Activated CD8-positive, alpha-beta memory T cell treated with anti-CD3 and anti-CD28 coated beads, Interleukin-2, amount 50 U/mL, for 48 hours (primary cell): ENCODE data around the gene IL20RA.
"Not testable (repeated sequence)": the region's sequence is repeated elsewhere in the genome, so short reads cannot be mapped to it uniquely, and the experiment has no call there.

Experiments used
- DNase-seq: peaks from one replicate; pipeline ENCODE4 v3.0.0-alpha.2; 2020

The IL20RA gene, protein sequence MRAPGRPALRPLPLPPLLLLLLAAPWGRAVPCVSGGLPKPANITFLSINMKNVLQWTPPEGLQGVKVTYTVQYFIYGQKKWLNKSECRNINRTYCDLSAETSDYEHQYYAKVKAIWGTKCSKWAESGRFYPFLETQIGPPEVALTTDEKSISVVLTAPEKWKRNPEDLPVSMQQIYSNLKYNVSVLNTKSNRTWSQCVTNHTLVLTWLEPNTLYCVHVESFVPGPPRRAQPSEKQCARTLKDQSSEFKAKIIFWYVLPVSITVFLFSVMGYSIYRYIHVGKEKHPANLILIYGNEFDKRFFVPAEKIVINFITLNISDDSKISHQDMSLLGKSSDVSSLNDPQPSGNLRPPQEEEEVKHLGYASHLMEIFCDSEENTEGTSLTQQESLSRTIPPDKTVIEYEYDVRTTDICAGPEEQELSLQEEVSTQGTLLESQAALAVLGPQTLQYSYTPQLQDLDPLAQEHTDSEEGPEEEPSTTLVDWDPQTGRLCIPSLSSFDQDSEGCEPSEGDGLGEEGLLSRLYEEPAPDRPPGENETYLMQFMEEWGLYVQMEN

GRCh38 chr6:137044366-137045221 is at the start of gene IL20RA:
Gene IL20RA (minus strand): TSS chr6:137044965. CDS start chr6:137044728, 237 bp downstream.
- DNase-seq: no peak

GRCh38 chr6:137093183-137094069 is 48.7 kb upstream of the IL20RA start:
- no peak for DNase-seq

DNA sequence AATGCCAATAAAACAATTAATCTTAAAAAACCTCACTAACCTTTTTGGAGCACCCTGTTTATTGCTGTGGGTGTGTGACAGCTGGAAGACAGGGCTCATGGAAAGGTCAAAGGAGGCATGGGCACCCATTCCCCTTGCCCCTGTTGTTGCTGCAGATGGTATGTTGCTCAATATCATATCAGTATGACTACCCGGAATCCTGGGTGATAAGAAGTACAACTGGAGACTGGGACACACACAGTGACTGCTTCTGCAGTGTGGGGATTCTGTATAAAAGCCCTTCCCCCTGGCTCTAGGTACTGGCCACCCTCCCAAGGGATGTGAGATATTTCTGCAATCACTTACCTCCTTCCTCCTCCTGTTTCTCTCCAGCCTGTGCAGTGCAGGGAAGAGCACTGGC is 47.3 kb upstream of the IL20RA start:
- no peak for DNase-seq

DNA sequence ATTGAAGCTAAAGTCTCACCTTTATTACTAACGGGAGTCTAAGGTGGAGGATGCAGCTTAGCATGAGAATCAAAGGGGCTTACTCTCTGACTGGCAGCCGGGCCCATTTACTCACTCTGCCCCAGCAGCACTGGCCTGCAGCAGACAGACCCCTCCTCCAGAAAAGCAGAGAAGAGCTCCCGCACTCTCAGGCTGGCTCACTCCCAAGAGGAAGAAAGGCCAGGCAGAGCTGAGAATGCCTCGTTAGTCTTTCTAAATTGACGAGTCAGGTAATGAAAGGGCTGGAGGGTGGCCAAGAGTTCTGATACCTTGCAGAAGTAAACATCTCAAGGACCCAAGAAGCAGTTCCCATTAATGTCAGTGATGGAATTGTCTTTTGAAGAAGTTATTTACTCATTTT is 44.5 kb upstream of the IL20RA start:
- DNase-seq: no peak

GRCh38 chr6:137087902-137088301 is 43.1 kb upstream of the IL20RA start:
- no peak for DNase-seq

- no peak for DNase-seq
Measured at GRCh38 chr6:137086031-137086430, 41.3 kb upstream of the IL20RA start.

- DNase-seq: no peak
Measured at GRCh38 chr6:137084865-137085617, 40.3 kb upstream of the IL20RA start.

GRCh38 chr6:137084090-137084489 is 39.3 kb upstream of the IL20RA start:
- no peak for DNase-seq

- no peak for DNase-seq
Measured at GRCh38 chr6:137081997-137082396, 37.2 kb upstream of the IL20RA start.

DNA sequence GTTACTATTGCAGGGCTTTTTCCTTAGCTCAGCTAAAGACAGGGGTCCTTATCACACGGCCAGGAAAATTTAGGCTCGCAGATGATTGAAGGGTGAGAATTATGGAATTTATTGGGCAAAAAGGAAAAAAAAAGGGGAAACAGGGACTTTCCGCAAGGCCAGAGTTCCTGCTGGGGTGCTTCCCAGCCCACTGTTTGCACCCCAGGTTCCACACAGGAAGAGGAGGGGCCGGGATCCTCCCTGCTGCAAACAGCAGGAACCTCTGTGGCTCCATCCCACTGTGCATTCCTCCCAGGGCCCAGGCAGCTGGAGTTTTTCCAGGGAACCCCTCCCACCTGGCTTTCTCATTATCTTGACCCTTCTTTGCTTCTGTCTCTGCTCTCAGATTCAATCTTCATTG is 35.9 kb upstream of the IL20RA start:
- no peak for DNase-seq

DNA sequence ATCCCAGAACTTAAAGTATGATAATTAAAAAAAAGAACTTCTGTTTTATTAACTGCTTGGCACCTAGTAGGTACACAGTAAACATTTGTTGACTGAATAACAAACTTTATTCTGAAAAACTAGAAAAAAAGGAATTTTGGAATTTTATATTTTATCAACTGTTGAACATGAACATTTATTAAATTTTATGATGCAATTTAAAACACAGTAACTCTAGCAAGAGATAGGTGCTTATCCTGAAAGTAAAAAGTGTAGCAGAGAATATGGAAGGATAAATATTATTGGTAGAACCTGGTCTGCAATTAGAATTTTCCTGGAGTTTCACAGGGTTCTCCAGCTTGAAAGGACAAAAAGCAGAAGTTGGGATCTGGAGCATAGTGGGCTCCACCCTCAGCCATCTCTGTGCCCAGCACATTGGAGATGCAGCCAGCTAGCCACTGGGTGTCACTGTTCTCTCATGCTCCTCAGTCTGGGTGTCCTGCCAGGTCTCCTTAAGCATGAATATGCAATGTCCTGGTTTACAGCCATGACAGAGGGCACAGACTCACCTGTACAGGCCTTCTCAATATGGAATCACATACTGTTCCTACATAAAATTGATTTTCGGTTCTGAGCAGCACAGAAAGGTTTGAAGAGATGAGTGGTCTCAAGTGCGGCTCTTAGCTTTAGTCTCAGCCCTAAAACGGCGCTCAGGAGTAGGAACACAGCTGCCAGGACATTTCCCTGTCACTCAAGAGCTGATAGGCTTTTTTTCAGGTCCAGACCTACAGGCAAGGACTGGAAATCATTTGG is 31.7 kb upstream of the IL20RA start:
- peak; percentile 65 for DNase-seq

GRCh38 chr6:137075790-137076189 is 31.0 kb upstream of the IL20RA start:
- DNase-seq: not testable (repeated sequence)

DNA sequence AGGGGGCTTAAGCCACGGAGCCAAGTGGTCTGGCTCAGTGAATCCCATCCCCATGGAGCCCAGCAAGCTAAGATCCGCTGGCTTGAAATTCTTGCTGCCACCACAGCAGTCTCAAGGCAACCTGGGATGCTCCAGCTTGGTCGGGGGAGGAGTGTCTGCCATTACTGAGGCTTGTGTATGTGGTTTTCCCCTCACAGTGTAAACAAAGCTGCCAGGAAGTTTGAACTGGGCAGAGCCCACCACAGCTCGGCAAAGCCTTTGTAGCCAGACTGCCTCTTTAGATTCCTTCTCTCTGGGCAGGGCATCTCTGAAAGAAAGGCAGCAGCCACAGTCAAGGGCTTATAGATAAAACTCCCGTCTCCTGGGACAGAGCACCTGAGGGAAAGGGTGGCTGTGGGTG is 25.5 kb upstream of the IL20RA start:
- no peak for DNase-seq

GRCh38 chr6:137067399-137067798 is 22.6 kb upstream of the IL20RA start:
- DNase-seq: no peak

DNA sequence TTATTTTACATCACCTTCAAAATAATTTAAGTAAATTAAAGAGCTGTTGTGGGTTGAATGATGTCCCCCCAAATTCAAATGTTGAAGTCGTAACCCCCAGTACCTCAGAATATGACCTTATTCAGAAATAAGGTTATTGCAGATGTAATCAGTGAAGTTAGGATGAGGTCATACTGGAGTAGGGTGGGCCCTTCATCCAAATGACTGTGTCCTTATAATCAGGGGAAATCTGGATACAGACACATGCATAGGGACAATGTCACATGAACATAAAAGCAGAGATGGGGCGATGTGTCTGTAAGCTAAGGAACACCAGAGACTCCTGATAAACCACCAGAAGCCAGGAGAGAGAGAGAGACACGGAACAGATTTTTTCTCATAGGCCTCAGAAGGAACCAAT is 13.3 kb upstream of the IL20RA start:
- DNase-seq: no peak

GRCh38 chr6:137056121-137056880 is 11.5 kb upstream of the IL20RA start:
- DNase-seq: no peak

GRCh38 chr6:137051790-137052472 is 7.2 kb upstream of the IL20RA start:
- DNase-seq: no peak

GRCh38 chr6:137049095-137049494 is 4.3 kb upstream of the IL20RA start:
- DNase-seq: no peak

DNA sequence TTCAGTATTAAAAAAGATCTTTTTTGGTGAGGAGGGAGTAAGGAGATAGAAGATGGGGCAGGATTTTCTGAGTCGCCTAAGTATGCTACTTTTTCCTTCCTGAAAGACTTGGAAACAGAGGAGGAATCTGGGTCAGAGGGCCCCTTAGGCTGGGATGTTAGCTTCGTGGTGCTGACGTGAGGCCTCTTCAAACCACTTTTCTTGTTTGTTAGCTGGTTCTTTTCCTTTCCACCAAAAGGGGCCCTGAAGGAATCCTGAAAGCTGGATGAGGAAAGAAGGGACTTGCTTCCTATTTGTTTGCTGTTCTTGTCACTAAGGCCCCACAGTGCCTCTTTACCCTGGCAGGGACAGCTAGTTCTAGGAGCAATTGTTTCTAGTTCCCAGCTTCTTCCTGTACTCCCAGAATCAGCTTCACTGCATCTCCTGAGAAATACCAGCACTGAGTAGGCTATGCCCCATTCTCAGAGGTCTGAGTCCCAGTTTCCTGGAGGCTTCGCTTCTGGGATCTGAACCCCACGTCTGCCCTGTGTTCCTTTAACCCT is 2.2 kb upstream of the IL20RA start:
- no peak for DNase-seq
